HG03135 (cell line): ENCODE data around the gene NABP1.
A peak's percentile ranks its signal among the peaks of the same experiment; 100 is the strongest.

Experiments
- ATAC-seq: cut with Tn5 transposase; IDR thresholded peaks from one replicate; pipeline ENCODE4 v1.9.1; 2021; ENCODE audit warnings: mild to moderate bottlenecking, moderate library complexity; ENCODE audit not compliant: unreplicated experiment

Gene NABP1

DNA sequence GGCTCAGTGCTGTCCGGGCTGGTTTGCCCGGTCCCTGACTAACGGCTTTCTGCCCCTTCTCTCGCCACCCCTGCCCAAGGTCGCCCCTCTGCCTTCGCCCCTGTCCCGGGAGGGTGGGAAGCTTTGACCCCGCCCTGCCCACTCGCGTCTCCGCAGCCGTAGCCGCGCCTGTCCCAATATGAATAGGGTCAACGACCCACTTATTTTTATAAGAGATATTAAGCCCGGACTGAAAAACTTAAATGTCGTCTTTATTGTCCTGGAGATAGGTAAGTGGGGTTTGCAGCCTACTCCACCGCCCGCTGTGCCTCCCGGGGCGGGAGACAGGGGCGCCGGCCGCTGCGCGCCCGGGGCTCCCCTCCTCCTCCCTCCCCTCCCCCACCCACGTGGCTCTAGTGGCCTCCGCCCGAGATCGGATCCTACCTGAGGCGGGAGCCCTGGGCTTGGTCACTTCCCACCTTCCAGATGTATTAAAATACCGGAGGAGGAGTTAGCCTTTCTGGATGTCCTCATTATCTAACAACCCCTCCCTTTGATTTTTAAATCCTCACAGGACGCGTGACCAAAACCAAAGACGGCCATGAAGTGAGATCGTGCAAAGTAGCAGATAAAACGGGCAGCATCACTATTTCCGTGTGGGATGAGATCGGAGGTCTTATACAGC, 633 bp downstream of the NABP1 start:
- peak; percentile 2 for ATAC-seq

DNA sequence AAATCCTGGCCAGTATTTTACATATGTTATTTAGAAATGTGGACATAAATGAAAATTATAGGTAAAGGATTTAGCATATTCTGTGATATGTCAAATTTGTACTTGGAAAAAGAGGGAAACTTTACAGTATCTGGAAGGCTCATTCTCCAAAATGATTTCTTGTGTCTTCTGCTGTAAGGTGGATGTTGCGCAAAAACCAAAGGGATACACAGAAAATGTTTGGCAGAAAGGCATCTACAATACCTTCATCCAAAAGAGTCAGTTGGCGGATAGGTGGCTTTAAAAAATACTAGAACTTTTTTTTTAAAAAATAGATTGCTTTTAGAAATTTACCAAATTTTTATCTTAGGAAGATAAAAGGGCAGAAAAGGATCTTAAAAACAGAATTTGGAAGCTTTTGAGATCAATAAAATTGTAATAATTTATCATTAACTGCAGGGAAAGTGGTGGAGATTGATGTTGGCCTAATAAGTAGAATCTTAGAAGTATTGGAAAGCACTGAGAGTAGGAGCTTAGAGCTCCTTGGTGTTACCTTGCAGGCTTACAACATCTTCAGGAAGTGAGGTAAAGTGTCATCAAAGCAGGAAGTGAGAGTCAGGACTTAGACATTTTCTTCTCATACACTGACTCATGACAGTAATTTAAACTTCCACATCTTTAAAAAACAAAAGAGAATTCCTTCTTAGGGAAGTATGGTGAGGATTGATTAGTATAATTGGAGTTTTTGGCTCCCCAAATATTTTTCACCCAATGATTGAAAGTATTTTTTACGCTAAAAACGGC, 2.1 kb downstream of the NABP1 start:
- peak; percentile 22 for ATAC-seq

DNA sequence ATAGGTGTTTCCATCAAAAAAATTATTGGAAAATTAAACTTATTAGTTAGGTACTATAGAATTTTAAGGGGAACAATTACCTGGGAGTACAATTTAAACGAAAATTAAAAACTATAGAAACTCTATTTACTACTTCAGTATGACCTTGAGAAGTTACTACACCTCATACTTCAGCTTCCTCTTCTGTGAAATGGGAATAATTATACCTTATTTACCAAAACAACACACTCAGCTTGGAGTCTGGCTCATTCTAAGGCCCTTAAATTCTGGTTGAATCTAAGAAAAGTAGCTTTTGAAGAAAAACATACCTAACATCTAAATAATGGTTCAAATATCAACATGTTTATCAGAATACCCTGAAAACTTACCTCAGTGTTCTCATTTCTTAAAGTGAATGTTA, 2.7 kb downstream of the NABP1 start:
- no peak for ATAC-seq

DNA sequence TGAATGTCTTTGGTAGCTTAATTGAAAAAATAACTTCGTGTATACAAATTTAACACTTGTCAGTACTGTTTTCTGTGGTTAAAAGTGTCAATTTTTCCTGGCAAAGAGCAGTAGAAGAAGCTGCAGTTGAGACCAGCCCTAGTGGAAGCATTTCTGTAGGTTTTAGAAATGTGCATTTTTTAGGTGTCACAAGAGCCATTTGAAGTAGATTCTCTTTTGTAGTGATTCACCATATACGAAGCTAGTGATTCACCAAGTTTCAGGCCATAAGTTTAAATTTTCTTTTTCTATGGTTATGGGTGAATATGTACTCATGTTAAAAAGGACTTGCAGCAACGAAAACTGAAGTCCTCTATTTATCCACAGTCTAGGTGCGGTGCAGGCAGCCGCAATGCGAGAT, 4.2 kb downstream of the NABP1 start:
- no peak for ATAC-seq

DNA sequence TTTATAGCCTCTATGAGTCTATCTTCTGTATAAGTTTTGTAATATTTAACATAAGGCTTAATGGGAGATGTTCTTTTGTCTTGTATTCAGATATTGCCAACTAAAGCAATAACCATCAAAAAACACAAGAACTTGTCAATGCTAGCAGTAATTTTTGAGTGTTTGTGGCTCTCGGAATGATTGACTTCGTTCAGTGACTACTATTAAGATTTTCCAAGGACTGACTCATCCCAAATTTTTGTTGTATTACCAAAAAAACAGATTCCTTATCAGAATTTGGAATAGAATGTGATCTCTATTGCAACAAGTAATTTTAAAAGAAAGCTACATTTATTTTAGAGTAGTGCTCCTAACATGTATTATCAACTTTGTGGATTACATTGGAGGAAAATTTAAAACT, 8.1 kb downstream of the NABP1 start:
- ATAC-seq = no peak

DNA sequence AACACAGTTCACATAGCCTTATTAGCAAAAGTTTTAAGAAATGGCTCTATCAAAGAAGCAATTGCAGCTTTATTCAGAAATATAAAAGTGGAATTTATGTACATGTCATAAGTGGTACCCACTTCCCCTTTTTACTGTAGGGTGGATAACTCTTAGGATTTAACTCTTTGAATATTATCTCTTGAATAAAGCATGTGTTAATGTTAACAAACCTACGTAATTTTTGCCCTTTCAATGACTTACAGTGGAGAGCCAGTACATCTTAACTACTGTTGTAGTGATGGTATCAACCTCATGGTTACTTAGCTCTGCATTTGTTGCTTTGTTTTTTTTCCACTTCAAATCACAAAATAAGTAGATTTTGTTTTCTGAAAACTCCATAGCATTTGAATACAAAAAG, 8.8 kb downstream of the NABP1 start:
- ATAC-seq = no peak

DNA sequence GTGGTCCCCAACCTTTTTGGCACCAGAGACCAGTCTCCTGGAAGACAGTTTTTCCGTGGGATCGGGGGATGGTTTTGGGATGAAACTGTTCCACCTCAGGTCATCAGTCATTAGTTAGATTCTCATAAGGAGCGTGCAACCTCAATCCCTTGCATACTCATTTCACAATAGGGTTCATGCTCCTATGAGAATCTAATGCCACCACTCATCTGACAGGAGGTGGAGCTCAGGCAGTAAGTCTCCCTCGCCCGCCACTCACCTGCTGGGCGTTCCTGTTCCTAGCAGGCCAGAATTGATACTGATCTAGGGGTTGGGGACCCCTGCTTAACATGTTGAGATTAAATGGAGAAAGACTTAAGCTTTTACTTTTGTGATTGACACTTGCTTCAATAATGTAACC, 9.9 kb downstream of the NABP1 start:
- no peak for ATAC-seq

DNA sequence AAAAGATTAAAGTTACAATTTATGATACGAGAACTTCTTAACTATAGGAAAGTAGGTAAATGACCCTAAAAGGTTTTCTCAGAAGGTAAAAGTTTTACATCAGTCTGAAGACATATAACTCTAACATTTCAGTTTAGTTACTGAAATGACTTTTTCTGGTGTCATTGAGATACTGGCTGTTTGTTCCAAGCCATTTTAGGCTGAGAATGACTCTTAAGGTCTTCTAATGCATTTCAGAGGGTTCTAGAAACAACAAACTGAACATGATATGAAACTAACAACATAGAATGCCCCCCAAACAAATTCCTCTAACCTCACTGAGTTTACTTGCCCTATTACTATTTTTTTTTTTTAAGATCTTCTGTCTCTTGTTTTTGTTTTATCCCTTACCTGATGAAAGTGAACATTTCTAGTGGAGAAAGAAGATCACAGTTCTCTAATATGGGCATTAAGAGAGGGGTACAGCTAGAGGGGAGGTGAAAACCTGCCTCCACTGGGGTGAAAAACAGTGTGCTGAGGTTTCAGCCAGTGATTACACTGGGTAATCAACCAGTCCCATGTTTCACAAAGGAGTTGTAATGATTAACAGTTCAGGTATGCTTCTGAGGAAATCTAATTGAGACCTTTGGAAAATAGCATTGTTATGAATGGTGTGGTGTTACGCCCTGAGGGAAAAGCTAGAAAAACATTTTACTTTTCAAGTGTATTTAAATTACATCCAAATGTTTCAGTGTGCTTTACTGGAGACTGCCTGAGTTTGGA, 11.2 kb downstream of the NABP1 start:
- ATAC-seq = no peak

DNA sequence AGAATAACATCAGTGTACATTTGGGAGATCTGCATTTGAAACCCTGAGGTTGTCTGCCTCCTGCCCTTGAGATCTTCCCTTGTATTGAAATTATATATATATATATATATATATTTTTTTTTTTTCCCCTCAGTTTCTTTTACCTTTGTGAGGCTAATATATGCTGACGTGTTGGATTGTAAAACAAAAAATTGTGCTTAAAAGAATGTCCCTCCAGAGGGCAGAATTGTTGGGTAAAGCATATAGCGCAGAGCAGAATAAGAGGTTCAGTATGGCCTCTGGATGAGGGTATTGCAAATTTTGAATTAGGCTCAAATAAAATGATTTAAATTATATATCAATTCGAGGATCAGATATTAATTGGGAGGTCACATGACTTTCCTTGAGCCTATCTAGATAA, 12.4 kb downstream of the NABP1 start:
- no peak for ATAC-seq

DNA sequence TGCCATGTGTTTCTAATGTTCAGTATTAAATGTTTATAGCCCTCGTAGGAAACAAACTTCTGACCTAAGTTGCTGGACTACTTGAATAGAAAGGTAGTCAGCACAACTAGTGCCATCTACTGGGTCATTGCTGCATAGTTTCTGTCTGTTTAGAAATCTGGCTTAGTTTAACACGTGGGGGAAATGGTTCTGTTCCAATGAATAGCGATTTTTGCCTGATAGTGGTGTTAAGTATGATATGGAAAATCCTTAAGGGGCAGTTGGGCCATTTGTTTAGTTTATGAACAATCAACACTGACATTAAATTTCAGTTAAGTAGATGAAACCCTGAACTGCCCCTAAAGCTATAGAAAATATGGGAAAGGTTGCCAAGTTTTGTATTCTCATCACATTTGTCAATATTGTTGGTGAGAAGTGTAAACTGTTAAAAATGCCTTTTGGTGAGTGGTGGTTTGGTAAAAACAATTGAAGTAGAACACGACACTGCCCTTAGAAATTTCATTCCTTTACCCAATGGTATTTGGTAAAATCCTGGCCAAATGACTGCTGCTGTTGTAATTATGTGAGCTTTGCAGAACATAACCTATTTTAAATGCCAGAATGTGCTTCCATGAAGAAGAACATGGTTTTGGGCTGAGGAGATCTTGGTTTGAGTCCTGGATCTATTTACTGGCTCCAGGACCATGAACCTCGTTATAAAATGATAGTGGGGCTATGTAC, 13.2 kb downstream of the NABP1 start:
- peak; percentile 66 for ATAC-seq

DNA sequence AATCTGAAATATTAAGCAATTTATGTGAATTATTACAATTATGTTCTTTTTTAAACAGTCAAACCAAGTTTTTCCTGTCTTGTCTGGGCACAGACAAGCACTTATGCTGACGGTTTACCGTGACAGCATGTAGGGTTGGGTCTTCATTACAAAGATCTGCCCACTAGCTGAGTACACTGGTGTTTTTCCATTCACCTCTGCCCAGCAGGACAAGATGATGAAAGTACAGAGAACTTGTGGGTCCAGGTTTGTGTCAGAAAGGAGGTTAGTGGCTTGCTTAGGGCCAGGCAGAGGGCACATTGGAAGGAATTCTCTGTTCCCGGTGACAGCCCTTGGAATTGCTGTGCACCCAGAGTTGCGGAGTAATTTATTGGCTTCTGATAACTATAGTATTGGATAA, 14.0 kb downstream of the NABP1 start:
- ATAC-seq = no peak

DNA sequence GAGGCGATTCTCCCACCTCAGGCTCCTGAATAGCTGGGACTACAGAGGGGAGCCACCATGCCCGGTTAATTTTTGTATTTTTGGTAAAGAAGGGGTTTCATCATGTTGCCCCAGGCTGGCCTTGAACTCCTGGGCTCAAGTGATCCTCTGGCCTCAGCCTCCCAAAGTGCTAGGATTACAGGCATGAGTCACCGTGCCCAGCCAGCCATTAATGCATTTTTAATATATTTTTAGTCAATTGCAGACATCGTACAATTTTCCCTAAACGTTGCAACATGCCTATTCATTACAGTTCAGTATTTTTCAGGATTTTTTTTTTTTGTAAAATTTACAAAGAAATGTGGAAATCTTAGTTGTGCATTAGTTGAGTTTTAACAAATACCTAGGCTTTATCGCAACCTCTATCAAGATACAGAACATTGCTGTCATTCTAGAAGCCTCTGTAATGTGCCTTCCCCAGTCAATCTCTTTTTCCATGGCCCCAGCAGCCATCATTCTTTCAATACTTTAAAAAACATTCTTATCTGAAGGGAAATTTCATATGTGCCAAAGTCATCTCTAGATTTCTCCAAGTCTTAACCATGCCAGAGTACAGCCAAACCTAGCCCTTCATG, 14.7 kb downstream of the NABP1 start:
- no peak for ATAC-seq

DNA sequence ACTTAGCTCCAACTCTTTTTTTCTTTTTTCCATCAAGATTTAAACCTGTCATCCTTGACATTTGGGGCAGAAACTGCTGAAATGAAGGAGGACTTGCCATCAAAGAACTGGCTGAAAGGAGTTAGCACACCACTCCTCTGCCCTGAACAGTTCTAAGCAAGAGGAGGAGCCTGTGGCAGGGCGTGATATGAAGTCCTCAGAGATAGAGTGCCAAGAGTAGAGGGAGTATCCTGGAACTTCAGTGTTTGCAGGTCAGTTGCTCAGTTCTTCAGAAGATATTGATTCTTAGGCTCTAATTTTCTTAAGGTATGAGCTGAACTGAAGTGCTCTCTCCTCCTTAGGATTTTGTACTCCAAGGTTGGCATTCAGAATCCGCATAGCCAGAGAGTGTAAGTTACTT, 15.2 kb downstream of the NABP1 start:
- ATAC-seq = no peak

DNA sequence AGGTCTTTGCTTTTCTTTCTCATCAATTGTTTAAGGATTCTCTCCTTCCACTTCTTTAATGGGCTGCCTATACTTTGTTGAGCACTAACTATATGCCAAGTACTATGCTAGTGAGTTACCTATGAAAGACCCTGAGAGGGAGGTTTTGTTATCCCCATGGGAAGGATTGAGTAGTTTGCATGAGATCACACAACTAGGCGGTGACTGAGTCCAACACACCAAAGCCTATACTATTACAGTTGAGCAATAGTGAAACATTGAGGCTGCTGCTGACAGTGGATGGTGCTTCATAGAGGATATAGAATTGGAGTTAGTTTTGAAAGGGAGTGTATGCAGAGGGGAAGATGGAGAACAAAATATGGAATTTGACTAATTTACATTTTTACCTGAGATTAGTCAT, 15.8 kb downstream of the NABP1 start:
- no peak for ATAC-seq

DNA sequence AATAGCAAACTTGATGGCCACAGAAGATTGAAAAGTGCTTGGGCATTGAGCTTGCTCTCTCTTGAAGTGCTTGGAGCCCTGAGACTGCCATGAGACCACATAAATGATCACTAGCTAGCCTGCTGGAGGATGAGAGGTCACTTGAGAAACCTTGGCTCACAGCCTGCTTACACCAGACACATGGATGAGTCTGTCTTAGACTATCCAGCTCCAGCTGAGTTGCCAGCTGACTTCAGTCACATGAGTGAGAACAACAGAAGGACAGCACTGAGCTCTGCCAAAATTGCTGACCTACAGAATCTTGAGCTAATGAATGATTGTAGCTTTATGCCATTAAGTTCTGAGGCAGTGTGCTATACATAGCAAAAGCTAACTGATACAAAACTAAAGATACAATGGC, 18.1 kb downstream of the NABP1 start:
- no peak for ATAC-seq

DNA sequence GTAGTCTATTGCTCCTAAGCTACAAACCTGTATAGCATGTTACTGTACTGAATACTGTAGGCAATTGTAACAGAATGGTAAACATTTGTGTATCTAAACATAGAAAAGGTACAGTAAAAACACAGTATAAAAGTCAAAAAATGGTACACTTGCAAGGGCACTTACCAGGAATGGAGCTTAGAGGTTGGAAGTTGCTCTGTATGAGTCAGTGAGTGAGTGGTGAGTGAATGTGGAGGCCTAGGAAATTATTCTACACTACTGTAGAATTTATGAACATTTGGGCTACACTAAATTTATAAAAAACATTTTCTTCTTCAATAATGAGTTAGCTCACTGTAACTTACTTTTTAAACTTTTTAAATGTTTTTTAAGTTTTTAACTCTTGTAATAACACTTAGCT, 19.0 kb downstream of the NABP1 start:
- ATAC-seq = no peak

DNA sequence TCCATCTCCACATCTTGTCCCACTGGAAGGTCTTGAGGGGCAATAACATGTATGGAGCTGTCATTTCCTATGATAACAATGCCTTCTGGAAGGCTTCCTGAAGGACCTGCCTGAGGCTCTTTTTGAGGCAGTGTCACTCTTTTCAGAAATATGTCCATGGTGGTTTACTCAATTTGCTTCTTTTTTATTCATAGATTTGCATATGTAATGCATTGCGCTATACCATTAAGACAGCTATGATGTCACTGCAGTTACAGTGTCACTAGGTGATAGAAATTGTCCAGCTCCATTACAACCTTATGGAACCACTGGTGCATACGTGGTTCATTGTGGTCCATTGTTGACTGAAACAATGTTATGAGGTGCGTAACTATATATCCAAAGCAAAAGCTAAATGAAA, 19.9 kb downstream of the NABP1 start:
- ATAC-seq = no peak

DNA sequence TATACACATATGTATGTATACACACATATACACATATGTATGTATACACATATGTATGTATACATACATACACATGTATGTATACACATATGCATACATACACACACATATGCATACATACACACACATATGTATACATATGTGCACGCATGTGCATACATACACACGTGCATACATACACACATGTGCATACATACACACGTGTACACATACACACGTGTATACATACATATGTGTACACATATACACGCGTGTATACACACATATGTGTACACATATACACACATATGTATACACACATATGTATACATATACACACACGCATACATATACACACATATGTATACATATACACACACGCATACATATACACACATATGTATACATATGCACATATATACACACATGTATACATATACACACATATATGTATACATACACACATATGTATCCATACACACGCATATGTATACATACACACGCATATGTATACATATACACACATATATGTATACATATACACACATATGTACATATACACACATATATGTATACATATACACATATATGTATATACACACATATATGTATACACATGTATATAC, 21.5 kb downstream of the NABP1 start:
- ATAC-seq = no peak

DNA sequence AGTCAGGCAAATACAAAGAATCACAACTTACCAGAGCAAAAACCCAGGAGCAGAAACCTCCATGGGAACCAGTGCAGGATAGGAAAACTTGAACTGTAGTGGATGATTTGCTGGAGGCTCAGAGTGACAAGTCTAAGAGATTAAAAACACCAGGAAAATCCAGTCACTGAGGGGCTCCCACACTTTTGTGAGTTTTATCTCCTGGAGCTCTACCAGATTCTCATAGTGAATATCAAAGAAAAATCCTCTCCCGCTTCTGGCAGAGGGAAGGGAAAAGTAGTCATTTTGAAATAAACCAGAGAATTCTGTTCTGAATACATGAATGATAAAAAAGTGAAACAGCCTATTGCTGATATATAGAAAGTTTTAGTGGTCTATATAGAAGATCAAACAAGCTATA, 23.1 kb downstream of the NABP1 start:
- no peak for ATAC-seq

DNA sequence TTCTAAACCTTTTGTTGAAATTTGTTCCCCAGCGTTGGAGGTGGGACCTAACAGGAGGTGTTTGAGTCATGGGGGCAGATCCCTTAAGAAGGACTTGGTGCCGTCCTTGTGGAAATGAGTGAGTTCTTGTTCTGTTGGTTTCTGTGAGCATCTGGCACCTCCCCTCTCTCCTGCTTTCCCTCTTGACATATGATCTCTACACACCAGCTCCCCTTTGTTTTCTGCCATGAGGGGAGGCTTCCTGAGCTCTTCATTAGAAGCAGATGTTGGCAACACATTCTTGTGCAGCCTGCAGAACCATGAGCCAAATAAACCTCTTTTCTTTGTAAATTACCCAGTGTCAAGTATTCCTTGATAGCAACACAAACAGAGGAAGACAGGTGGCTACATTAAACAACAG, 23.8 kb downstream of the NABP1 start:
- no peak for ATAC-seq
